IPS DF 4.7 (cell line): ENCODE results near the gene MRPS12.

Experiments used
- DNase-seq: peaks from one replicate; pipeline ENCODE4 v3.0.0-alpha.2; 2013; ENCODE audit warnings: low spot score; ENCODE audit errors: extremely low read depth

The MRPS12 gene

GRCh38 chr19:38911388-38912001 lies 19.2 kb upstream of the MRPS12 start:
- DNase-seq: no peak

DNA sequence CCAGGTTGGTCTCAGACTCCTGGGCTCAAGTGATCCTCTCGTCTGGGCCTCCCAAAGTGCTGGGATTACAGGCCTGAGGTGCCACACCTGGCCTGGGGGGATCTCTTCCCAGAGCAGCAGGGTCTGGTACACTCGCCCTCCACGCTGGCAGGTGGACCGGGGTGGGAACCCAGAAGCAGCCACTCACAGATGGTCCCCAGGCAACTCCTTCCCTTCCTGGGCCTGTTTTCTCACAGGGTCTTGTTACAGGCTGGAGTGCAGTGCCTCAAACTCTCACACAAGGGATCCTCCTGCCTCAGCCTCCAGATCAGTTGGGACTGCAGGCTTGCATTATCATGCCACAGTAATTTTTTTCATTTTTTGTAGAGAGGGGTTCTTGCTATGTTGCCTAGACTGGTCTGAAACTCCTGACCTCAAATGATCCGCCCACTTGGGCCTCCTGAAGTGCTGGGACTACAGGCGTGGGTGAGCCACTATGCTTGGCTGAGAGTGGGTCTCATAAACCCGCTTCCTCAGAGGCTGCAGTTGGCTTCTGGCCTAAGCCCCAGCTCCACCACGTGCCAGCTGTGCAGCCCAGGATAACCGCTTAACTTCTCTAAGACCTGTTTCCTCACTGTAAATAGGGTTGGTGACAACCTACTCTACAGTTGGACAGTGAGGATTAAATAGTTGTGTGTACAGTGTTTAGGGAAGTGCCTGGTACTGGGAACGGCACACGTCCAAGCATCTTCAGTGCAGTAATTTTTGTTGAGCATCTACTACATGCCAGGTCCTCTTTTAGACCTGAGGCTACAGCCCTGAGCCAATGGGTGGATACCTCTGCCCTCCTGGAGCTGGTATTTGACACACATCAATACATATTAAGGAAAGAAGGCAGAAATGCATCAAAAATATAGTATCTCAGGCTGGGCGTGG lies 17.9 kb upstream of the MRPS12 start:
- DNase-seq: no peak

DNA sequence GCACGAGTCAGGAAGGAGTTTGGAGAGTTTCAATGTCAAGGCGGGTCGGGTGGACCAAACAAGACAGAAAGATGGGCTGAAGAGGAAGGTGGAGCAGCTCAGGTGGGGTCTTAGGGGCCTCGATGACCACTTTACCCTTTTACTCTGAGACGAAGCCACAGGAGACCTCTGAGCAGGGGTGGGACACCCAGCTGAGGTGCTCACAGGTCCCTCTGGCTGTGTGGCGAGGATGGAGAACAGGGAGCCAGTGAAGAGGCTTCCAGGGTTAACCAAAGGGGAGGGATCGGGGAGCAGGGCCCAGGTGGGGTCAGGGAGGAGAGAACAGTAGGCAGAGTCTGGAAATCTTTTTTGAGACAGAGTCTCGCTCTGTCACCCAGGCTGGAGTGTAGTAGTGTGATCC lies 16.8 kb upstream of the MRPS12 start:
- DNase-seq: no peak

- DNase-seq: no peak
These were observed 15.1 kb upstream of the MRPS12 start for GRCh38 chr19:38915329-38916321.

- DNase-seq: no peak
These were observed 13.2 kb upstream of the MRPS12 start for GRCh38 chr19:38917516-38917915.

- no peak for DNase-seq
These were observed 12.7 kb upstream of the MRPS12 start for GRCh38 chr19:38917921-38918491.

GRCh38 chr19:38918526-38918925 lies 12.2 kb upstream of the MRPS12 start:
- DNase-seq: no peak

- DNase-seq: no peak
These were observed 10.7 kb upstream of the MRPS12 start for GRCh38 chr19:38919837-38920601.

DNA sequence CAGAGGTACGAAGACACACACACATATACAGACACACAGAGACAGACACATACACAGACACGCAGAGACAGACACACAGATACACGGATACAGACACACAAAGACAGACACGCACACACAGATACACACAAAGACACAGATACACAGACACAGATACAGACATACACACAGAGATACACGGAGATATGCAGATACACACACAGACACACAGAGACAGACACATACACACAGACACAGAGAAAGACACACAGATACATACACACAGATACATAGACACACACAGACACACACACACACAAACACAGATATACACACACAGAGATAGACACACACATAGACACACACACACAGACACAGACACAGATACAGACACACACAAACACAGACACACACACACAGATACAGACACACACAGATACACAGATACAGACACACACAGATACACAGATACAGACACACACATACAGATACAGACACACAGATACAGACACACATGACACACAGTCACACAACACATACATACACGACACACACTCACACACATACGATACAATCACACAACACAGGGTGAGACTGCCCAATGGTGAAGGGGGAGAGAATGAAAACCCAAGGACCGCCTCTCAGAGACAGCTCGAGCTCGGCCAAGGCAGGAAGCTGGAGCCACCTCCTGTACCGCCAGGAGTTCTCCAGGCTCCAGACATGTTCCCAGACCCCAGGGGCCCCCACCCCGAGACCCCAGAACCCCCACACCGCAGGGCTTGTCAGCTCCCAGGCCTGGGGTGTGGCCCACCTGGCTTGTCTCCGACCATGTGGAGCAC lies 9.9 kb upstream of the MRPS12 start:
- no peak for DNase-seq

DNA sequence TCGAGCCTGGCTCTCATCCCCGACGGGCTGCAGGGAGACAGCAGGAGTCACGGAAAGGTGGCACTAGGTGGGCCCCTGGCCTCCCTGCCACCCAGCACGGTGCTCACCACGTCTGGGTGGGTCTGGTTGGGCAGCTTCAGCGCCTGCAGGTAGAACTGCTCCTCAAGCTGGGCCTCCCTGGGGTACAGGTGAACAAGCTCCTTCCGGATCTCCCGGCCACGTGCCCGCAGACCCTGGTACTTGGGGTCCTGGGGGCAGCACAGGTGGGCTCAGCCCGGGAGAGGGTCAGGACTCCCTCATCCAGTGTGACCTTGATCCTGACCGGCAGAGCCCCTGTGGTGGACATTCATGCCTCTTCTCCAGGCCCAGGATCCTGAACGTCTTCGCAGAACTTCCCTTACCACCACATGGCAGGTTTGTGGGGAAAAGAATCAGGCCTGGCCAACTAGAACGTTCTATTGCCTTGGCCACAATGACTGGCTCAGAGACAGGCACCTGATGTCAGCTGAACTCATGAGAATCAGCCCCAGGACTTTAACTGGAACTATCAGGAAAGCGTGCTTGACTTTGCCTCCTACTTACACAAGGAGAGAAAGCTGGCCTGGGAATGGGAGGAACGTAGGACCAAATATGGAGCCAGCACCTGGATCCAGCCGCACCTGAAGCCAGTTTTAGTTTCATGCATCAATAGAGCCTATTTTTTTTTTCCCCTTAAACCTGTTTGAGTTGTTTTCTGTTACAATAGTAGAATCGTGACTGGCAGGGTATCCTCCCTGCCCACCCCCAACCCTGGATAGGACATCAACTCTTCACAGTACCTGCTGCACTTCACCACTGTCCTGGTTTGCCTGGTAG lies 9.1 kb upstream of the MRPS12 start:
- DNase-seq: no peak

DNA sequence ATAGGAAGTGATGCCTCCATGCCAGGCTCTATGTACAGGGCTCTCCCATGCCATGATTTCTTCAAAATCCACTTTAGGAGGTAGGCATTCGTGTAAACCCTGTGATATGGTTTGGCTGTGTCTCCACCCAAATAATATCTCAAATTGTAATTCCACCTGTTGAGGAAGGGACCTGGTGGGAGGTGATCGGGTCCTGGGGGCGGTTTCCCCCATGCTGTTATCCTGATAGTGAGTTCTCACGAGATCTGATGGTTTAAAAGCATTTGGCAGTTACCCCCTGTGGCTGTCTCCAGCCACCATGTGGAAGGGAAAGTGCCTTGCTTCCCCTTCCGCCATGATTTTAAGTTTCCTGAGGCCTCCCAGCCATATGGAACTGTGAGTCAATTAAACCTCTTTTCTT lies 8.3 kb upstream of the MRPS12 start:
- DNase-seq: no peak

DNA sequence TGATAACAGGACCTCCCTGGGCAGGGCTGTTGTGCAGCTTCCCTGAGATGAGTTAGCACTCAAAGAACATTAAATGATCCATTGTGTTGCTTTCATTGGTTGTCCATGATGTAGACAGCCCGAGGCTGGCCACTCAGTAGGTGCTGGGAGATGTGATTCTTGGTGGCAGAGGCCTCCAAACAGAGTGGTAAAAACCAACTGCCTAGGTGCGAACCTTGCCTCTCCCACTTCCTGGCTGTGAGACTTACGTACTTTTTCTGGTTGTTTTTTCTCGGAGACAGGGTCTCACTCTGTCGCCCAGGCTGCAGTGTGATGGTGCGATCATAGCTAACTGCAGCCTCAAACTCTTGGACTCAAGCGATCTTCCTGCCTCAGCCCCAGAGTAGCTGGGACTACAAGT lies 6.4 kb upstream of the MRPS12 start:
- DNase-seq: no peak

- DNase-seq: no peak
These were observed 2.2 kb upstream of the MRPS12 start for GRCh38 chr19:38928391-38929001.

GRCh38 chr19:38929929-38930775 lies 592 bp upstream of the MRPS12 start, which contains the start of gene SARS2:
SARS2 (minus strand) TSS chr19:38930763; CDS start chr19:38930736, 27 bp downstream.
- DNase-seq: peak; percentile 69

GRCh38 chr19:38931521-38931793 lies 713 bp downstream of the MRPS12 start:
- no peak for DNase-seq

- DNase-seq: no peak
These were observed 1.9 kb downstream of the MRPS12 start for GRCh38 chr19:38932425-38933179.

- DNase-seq: no peak
These were observed 2.8 kb downstream of the MRPS12 start for GRCh38 chr19:38933544-38933943.
